IMR-90 (cell line): ENCODE results near the gene CHRDL1. TPM values are rescaled to one million over a fixed set of nuclear protein-coding genes. Genes with fewer than 3 reads are reported as not detected.

ENCODE experiments used
- ATAC-seq: fragments of 200-7000 bp; cut with Tn5 transposase; 2 replicates; pipeline ENCODE4 v1.9.1; 2020; ENCODE audit warnings: low read depth, mild to moderate bottlenecking, moderate library complexity
- BruUV-seq: library from RNA; stranded (reverse); fragments of 400-500 nt; replicated peaks from 2 replicates; lab custom pipeline; 2021; lab: Mats Ljungman, UMichigan
- CTCF ChIA-PET: fragments of 300-600 bp; formaldehyde crosslinking; extraction: SDS; loops from one replicate; lab custom pipeline; 2021; ENCODE audit warnings: antibody characterized with exemption; lab: Yijun Ruan, JAX
- POLR2A ChIA-PET: fragments of 300-600 bp; sonication (Branson Sonifier 250); formaldehyde crosslinking; loops from one replicate; lab custom pipeline; 2022; ENCODE audit warnings: antibody characterized with exemption; ENCODE audit not compliant: unreplicated experiment; lab: Charles Lee
- DNase-seq: peaks from one replicate; pipeline ENCODE4 v3.0.0; 2013
- H2AFZ ChIP-seq: replicated peaks from 2 replicates; pipeline ENCODE3; 2013; ENCODE audit warnings: low read length, mild to moderate bottlenecking; ENCODE audit not compliant: poor library complexity
- H2AK5ac ChIP-seq: 2 replicates; pipeline ENCODE4 v1.6.1; 2013; ENCODE audit warnings: low read depth, low read length, inconsistent platforms
- H2AK9ac ChIP-seq: replicated peaks from 2 replicates; pipeline ENCODE3; 2013; ENCODE audit warnings: mild to moderate bottlenecking, low read depth, low read length, moderate library complexity; ENCODE audit not compliant: poor library complexity
- H2BK120ac ChIP-seq: 2 replicates; pipeline ENCODE4 v1.6.1; 2013; ENCODE audit warnings: low read depth, low read length, inconsistent platforms
- H2BK15ac ChIP-seq: 3 replicates; pipeline ENCODE4 v1.6.1; 2013; ENCODE audit warnings: low read depth, low read length, inconsistent platforms
- H2BK20ac ChIP-seq: 2 replicates; pipeline ENCODE4 v1.6.1; 2013; ENCODE audit warnings: low read depth, mild to moderate bottlenecking, inconsistent platforms, low read length, moderate library complexity
- H2BK5ac ChIP-seq: 2 replicates; pipeline ENCODE4 v1.6.1; 2013; ENCODE audit warnings: mild to moderate bottlenecking, low read depth, low read length, inconsistent platforms; ENCODE audit not compliant: poor library complexity, severe bottlenecking
- H3K14ac ChIP-seq: replicated peaks from 2 replicates; pipeline ENCODE4 v1.6.1; 2013; ENCODE audit warnings: low read depth, low read length, inconsistent platforms
- H3K18ac ChIP-seq: 2 replicates; pipeline ENCODE4 v1.6.1; 2013; ENCODE audit warnings: low read depth, low read length, control low read depth
- H3K23ac ChIP-seq: 2 replicates; pipeline ENCODE4 v1.6.1; 2013; ENCODE audit warnings: low read depth, low read length, inconsistent platforms
- H3K27ac ChIP-seq: 2 replicates; pipeline ENCODE4 v1.5.1; 2013; ENCODE audit warnings: mild to moderate bottlenecking, control low read depth, low read length; ENCODE audit not compliant: insufficient read depth
- H3K27me3 ChIP-seq: 2 replicates; pipeline ENCODE4 v1.6.1; 2013; ENCODE audit warnings: low read length; ENCODE audit not compliant: control insufficient read depth, insufficient read depth
- H3K36me3 ChIP-seq: 2 replicates; pipeline ENCODE4 v1.6.1; 2013; ENCODE audit warnings: low read length, mixed read lengths; ENCODE audit not compliant: control insufficient read depth, insufficient read depth
- H3K4ac ChIP-seq: 2 replicates; pipeline ENCODE4 v1.6.1; 2013; ENCODE audit warnings: low read depth, low read length, inconsistent platforms
- H3K4me1 ChIP-seq: 2 replicates; pipeline ENCODE4 v1.6.1; 2013; ENCODE audit warnings: low read length, mixed read lengths; ENCODE audit not compliant: control insufficient read depth, insufficient read depth
- H3K4me2 ChIP-seq: 2 replicates; pipeline ENCODE4 v1.6.1; 2013; ENCODE audit warnings: low read depth, mild to moderate bottlenecking, control low read depth, low read length, moderate library complexity
- H3K4me3 ChIP-seq: 2 replicates; pipeline ENCODE4 v1.5.1; 2013; ENCODE audit warnings: low read depth, mild to moderate bottlenecking, control low read depth, low read length, moderate library complexity; ENCODE audit not compliant: insufficient read depth
- H3K56ac ChIP-seq: 2 replicates; pipeline ENCODE4 v1.6.1; 2013; ENCODE audit warnings: low read length, inconsistent platforms; ENCODE audit not compliant: insufficient read depth; ENCODE audit errors: extremely low read depth
- H3K79me1 ChIP-seq, 2 experiments: 2 replicates each; pipeline ENCODE4 v1.6.1; 2013; ENCODE audit warnings: low read length in 2 of 2, inconsistent platforms in 1 of 2, low read depth in 1 of 2
- H3K9ac ChIP-seq: 2 replicates; pipeline ENCODE4 v1.6.1; 2013; ENCODE audit warnings: low read depth, low read length, control low read depth
- H3K9me1 ChIP-seq: 2 replicates; pipeline ENCODE4 v1.6.1; 2013; ENCODE audit warnings: low read length, inconsistent platforms; ENCODE audit not compliant: insufficient read depth
- H3K9me3 ChIP-seq: 2 replicates; pipeline ENCODE4 v1.6.1; 2013; ENCODE audit warnings: low read length; ENCODE audit not compliant: control insufficient read depth, insufficient read depth
- H4K20me1 ChIP-seq: 2 replicates; pipeline ENCODE4 v1.6.1; 2013; ENCODE audit warnings: low read length, inconsistent platforms; ENCODE audit not compliant: insufficient read depth
- H4K5ac ChIP-seq: 2 replicates; pipeline ENCODE4 v1.6.1; 2013; ENCODE audit warnings: mild to moderate bottlenecking, low read depth, low read length, control low read depth
- H4K8ac ChIP-seq, 2 experiments: 2 replicates each; pipeline ENCODE4 v1.6.1; 2013; ENCODE audit warnings: low read depth in 2 of 2, low read length in 2 of 2, control low read depth in 1 of 2, inconsistent platforms in 1 of 2
- H4K91ac ChIP-seq: 2 replicates; pipeline ENCODE4 v1.6.1; 2013; ENCODE audit warnings: low read depth, low read length, inconsistent platforms; ENCODE audit not compliant: insufficient read depth
- BHLHE40 ChIP-seq: fragments of 150-350 bp; IDR thresholded peaks from 2 replicates; pipeline ENCODE4 v1.6.1; 2016; ENCODE audit warnings: mild to moderate bottlenecking, low read depth, low read length
- CEBPB ChIP-seq: IDR thresholded peaks from 2 replicates; pipeline ENCODE4 v1.6.1; 2012; ENCODE audit warnings: low read depth, low read length, improper control_type of control experiment
- CHD1 ChIP-seq: IDR thresholded peaks from 2 replicates; pipeline ENCODE4 v1.6.1; 2012; ENCODE audit warnings: low read depth, low read length, improper control_type of control experiment
- ELK1 ChIP-seq: fragments of 150-350 bp; IDR thresholded peaks from 2 replicates; pipeline ENCODE4 v1.6.1; 2016; ENCODE audit warnings: low read depth, mild to moderate bottlenecking, low read length, moderate library complexity, borderline replicate concordance
- FOS ChIP-seq: fragments of 150-350 bp; IDR thresholded peaks from 2 replicates; pipeline ENCODE4 v1.6.1; 2016; ENCODE audit warnings: low read depth, low read length
- MAFK ChIP-seq: IDR thresholded peaks from 2 replicates; pipeline ENCODE4 v1.6.1; 2012; ENCODE audit warnings: low read depth, low read length, improper control_type of control experiment
- MAZ ChIP-seq: IDR thresholded peaks from 2 replicates; pipeline ENCODE4 v1.6.1; 2012; ENCODE audit warnings: low read depth, mild to moderate bottlenecking, low read length, improper control_type of control experiment, moderate library complexity, borderline replicate concordance
- MXI1 ChIP-seq: IDR thresholded peaks from 2 replicates; pipeline ENCODE4 v1.6.1; 2012; ENCODE audit warnings: low read depth, mild to moderate bottlenecking, low read length, moderate library complexity, borderline replicate concordance
- NFE2L2 ChIP-seq: fragments of 150-350 bp; IDR thresholded peaks from 2 replicates; pipeline ENCODE4 v1.6.1; 2016; ENCODE audit warnings: low read depth, mild to moderate bottlenecking, low read length
- POLR2A ChIP-seq: IDR thresholded peaks from 2 replicates; pipeline ENCODE4 v1.6.1; 2012; ENCODE audit warnings: mild to moderate bottlenecking, low read depth, low read length
- RCOR1 ChIP-seq: IDR thresholded peaks from 2 replicates; pipeline ENCODE4 v1.6.1; 2012; ENCODE audit warnings: mild to moderate bottlenecking, low read length, improper control_type of control experiment; ENCODE audit not compliant: insufficient replicate concordance
- RFX5 ChIP-seq: IDR thresholded peaks from 2 replicates; pipeline ENCODE4 v1.8.0; 2012; ENCODE audit warnings: low read depth, mild to moderate bottlenecking, low read length, moderate library complexity
- SMC3 ChIP-seq: fragments of 150-350 bp; IDR thresholded peaks from 2 replicates; pipeline ENCODE4 v1.6.1; 2016; ENCODE audit warnings: low read depth, mild to moderate bottlenecking, antibody characterized with exemption, low read length, moderate library complexity
- USF2 ChIP-seq: fragments of 150-350 bp; IDR thresholded peaks from 2 replicates; pipeline ENCODE4 v1.6.1; 2017; ENCODE audit warnings: mild to moderate bottlenecking, antibody characterized with exemption, low read length, low read depth
- dilution Hi-C: fragments of 300-500 bp; cut with HindIII; formaldehyde crosslinking; loops from one replicate; pipeline ENCODE4 v1.14.3; 2018; ENCODE audit warnings: low sequenced_read_pairs; ENCODE audit not compliant: unreplicated experiment
- in situ Hi-C: fragments of 300-500 bp; cut with MboI; formaldehyde crosslinking; loops from 3 replicates; pipeline ENCODE4 v1.14.3; 2019; ENCODE audit warnings: low sequenced_read_pairs, inconsistent platforms, mixed read lengths
- intact Hi-C: fragments of 100-400 bp; cut with micrococcal nuclease; formaldehyde crosslinking; loops from 2 replicates; pipeline ENCODE4 v1.10.0; 2022
- polyA plus RNA-seq, 3 experiments: library from polyadenylated mRNA; depleted of rRNA; stranded (reverse); fragments of >200 nt; gene quantifications; 2 replicates each; pipeline ENCODE4 v1.2.3, GENCODE V29; 2012; ENCODE audit warnings: low replicate concordance in 1 of 3
- total RNA-seq: library from RNA; depleted of rRNA; stranded (reverse); fragments of >200 nt; gene quantifications from 2 replicates; pipeline ENCODE4 v1.2.3, GENCODE V29; 2012

The CHRDL1 gene
- total and polyA plus RNA-seq, 2 of the 4 experiments (the other 2 are of a cell fraction): 0.36 to 0.58 TPM

GRCh38 chrX:110698696-110699095, 96.9 kb downstream of the CHRDL1 start:
- no TSS peak for BruUV-seq
- no peaks in the 10 kb centered on the region for H3K4me1 ChIP-seq
- no peak overlapping the region for H4K8ac ChIP-seq
- dilution Hi-C loops (no loop called here), in situ Hi-C loops (no loop called here), intact Hi-C loops (no loop called here)
- no peaks in the 10 kb centered on the region for H3K79me1 ChIP-seq
- H4K20me1 ChIP-seq: no peaks in the 10 kb centered on the region
- no peak overlapping the region for H3K4me2 ChIP-seq
- H2AK5ac ChIP-seq: no peak overlapping the region
- no peak overlapping the region for H3K18ac ChIP-seq
- H3K23ac ChIP-seq: no peak overlapping the region
- peaks cover 4% of the 10 kb centered on the region for H3K27me3 ChIP-seq
- no peak overlapping the region for H3K9ac ChIP-seq
- no peak overlapping the region for H2AK9ac ChIP-seq
- TF ChIP-seq NFE2L2 (no peak), CEBPB (no peak), MXI1 (no peak), FOS (no peak), ELK1 (no peak), RCOR1 (no peak), RFX5 (no peak), MAFK (no peak), USF2 (no peak), POLR2A (no peak), SMC3 (no peak), BHLHE40 (no peak), CHD1 (no peak), MAZ (no peak)
- H3K56ac ChIP-seq: no peak overlapping the region
- no peak overlapping the region for H3K27ac ChIP-seq
- no peaks in the 10 kb centered on the region for H3K9me3 ChIP-seq
- H3K36me3 ChIP-seq: no peaks in the 10 kb centered on the region
- no peak overlapping the region for H2BK5ac ChIP-seq
- ATAC-seq (no peak), DNase-seq (no peak)
- H2AFZ ChIP-seq: no peak overlapping the region
- no peak overlapping the region for H3K4me3 ChIP-seq
- H3K9me1 ChIP-seq: no peaks in the 10 kb centered on the region
- H4K5ac ChIP-seq: no peak overlapping the region
- no peak overlapping the region for H4K91ac ChIP-seq
- CTCF ChIA-PET: no interaction called here
- no peak overlapping the region for H2BK120ac ChIP-seq
- H3K14ac ChIP-seq: no peak overlapping the region
- H3K4ac ChIP-seq: no peak overlapping the region
- H2BK15ac ChIP-seq: no peak overlapping the region
- no peak overlapping the region for H2BK20ac ChIP-seq
- POLR2A ChIA-PET: no interaction called here
